ENCODE measurements around the gene SIM1. TPM values are rescaled to one million over a fixed set of nuclear protein-coding genes. Genes with fewer than 3 reads are reported as not detected.

The SIM1 gene
- total RNA-seq, 1 experiment from 2014 or later, result not detected

DNA sequence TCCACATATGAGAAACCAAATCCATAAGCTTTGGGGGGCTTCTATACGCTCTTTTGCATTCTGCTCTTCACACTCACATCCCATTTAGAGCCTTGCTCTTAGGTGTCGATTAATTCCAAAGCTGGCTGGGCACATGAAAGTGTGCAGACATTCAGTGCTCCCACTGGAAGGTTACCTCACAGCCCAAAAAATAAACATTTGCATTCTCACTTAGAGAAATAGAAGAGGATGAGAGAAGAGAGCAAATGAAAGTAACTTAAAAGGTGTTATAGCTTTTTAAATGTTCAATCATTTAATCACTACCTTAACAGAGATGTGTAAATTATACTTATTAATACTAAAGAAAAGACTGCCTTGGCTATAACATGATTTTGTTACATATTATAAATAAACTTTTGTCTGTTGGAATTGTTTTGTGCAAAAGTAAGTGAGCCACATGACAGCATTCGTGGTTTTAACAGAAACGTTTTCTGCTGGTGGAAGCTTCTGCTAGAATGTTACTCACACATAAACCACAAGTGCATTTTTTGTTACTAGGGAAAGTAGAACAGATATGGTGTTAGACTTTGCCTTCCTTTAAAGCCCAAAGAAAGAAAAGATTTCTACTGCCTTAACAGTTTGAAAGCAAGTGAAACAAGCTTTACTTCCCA is 116.7 kb downstream of the SIM1 start:
- Histone ChIP-seq H3K36me3 (ENCODE audit: control insufficient read depth in 1 of 2, insufficient read depth in 2 of 2, low read length in 2 of 2) (no peaks in the 10 kb centered on the region), H3K4me2 (ENCODE audit: low read length) (no peak overlapping the region), H3K4me1 (ENCODE audit: control insufficient read depth in 1 of 2, insufficient read depth in 2 of 2, low read length in 2 of 2) (no peaks in the 10 kb centered on the region), H3K9me3 (ENCODE audit: control insufficient read depth in 1 of 2, insufficient read depth in 1 of 2, low read depth in 1 of 2, low read length in 2 of 2) (no peaks in the 10 kb centered on the region), H3K9ac (ENCODE audit: low read length) (no peak overlapping the region), H3K9me2 (ENCODE audit: insufficient read depth) (no peaks in the 10 kb centered on the region), H3K4me3 (replicated peaks in 1 of 2; ENCODE audit: low read depth in 1 of 2, low read length in 2 of 2) (no peak overlapping the region), H4K20me1 (ENCODE audit: insufficient read depth) (no peaks in the 10 kb centered on the region), H3K27me3 (ENCODE audit: insufficient read depth, low read length) (no peaks in the 10 kb centered on the region), H3K79me2 (ENCODE audit: insufficient read depth, low read length) (no peaks in the 10 kb centered on the region), H2AFZ (ENCODE audit: low read depth, low read length, poor library complexity, severe bottlenecking) (no peak overlapping the region), H3K27ac (ENCODE audit: low read depth, low read length) (no peak overlapping the region)
- no TSS peak for BruUV-seq (replicated peaks)
- no peak for TF ChIP-seq SP1 (IDR thresholded peaks at IDR 0.05; ENCODE audit: low read depth)
- TF ChIP-seq, protein P1, sequence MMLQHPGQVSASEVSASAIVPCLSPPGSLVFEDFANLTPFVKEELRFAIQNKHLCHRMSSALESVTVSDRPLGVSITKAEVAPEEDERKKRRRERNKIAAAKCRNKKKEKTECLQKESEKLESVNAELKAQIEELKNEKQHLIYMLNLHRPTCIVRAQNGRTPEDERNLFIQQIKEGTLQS (IDR thresholded peaks at IDR 0.05), result no peak
- POLR2A ChIA-PET, result no interaction called here
- DNase-seq (ENCODE audit: low read depth, low spot score) (no peak), ATAC-seq (no peak)
- intact Hi-C loops (cut with micrococcal nuclease), result no loop called here
- RAD21 ChIA-PET (ENCODE audit: low non-redundant PET in 1 of 2, low total read pairs in 2 of 2, uncharacterized antibody in 2 of 2, unreplicated experiment in 2 of 2), result no interaction called here
- CTCF ChIA-PET, result no interaction called here

DNA sequence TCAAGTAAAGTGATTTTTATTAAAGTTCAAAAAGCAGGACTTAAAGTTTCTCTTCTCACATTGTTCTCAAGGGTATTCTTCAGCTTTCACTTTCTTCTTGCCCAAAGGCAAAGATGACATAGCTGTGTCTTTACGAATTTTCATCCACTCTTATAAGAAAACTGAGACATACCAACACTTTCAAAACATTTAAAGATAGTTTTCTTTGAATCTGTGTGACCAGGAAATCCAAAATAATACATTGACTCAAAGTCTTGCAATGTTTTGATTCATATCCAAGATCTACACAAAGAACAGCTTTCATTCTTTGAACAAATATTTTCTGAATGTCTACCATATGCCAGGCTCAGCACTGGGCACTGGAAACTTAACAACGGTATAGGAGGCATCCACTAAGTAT is 117.9 kb downstream of the SIM1 start:
- Histone ChIP-seq H3K79me2 (ENCODE audit: insufficient read depth, low read length) (no peaks in the 10 kb centered on the region), H4K20me1 (ENCODE audit: insufficient read depth) (no peaks in the 10 kb centered on the region), H3K4me2 (ENCODE audit: low read length) (no peak overlapping the region), H3K4me1 (ENCODE audit: control insufficient read depth in 1 of 2, insufficient read depth in 2 of 2, low read length in 2 of 2) (no peaks in the 10 kb centered on the region), H3K9me3 (ENCODE audit: control insufficient read depth in 1 of 2, insufficient read depth in 1 of 2, low read depth in 1 of 2, low read length in 2 of 2) (no peaks in the 10 kb centered on the region), H3K4me3 (replicated peaks in 1 of 2; ENCODE audit: low read depth in 1 of 2, low read length in 2 of 2) (no peak overlapping the region), H3K27me3 (ENCODE audit: insufficient read depth, low read length) (no peaks in the 10 kb centered on the region), H3K36me3 (ENCODE audit: control insufficient read depth in 1 of 2, insufficient read depth in 2 of 2, low read length in 2 of 2) (no peaks in the 10 kb centered on the region), H3K9me2 (ENCODE audit: insufficient read depth) (no peaks in the 10 kb centered on the region), H2AFZ (ENCODE audit: low read depth, low read length, poor library complexity, severe bottlenecking) (peak overlapping the region; percentile 36), H3K27ac (ENCODE audit: low read depth, low read length) (no peak overlapping the region), H3K9ac (ENCODE audit: low read length) (no peak overlapping the region)
- RAD21 ChIA-PET (ENCODE audit: low non-redundant PET in 1 of 2, low total read pairs in 2 of 2, uncharacterized antibody in 2 of 2, unreplicated experiment in 2 of 2), result no interaction called here
- no peak for DNase-seq (ENCODE audit: low read depth, low spot score)
- BruUV-seq (replicated peaks), result no TSS peak
- no peak for ATAC-seq
- CTCF ChIA-PET, result no interaction called here
- POLR2A ChIA-PET, result no interaction called here
- intact Hi-C loops (cut with micrococcal nuclease), result no loop called here
- TF ChIP-seq TCF7L2 (IDR thresholded peaks at IDR 0.05; ENCODE audit: borderline replicate concordance, extremely low read depth, insufficient read depth, insufficient read length), result no peak
- TF ChIP-seq, protein P1 (IDR thresholded peaks at IDR 0.05), result no peak
- no peak for TF ChIP-seq ELF1 (IDR thresholded peaks at IDR 0.05; ENCODE audit: borderline replicate concordance, low read depth)
- TF ChIP-seq SP1 (IDR thresholded peaks at IDR 0.05; ENCODE audit: low read depth), result no peak
- no peak for TF ChIP-seq ZNF274 (IDR thresholded peaks at IDR 0.05; ENCODE audit: low read depth, low read length)
- TF ChIP-seq, protein P2, sequence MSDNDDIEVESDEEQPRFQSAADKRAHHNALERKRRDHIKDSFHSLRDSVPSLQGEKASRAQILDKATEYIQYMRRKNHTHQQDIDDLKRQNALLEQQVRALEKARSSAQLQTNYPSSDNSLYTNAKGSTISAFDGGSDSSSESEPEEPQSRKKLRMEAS (IDR thresholded peaks at IDR 0.05), result no peak
- TF ChIP-seq SIN3A (IDR thresholded peaks at IDR 0.05; ENCODE audit: low read depth), result no peak
- no peak for TF ChIP-seq JUND (IDR thresholded peaks at IDR 0.05)
- TF ChIP-seq EGR1 (IDR thresholded peaks at IDR 0.05; ENCODE audit: low read depth), result no peak
- no peak for TF ChIP-seq YY1 (IDR thresholded peaks at IDR 0.05; ENCODE audit: extremely low read depth, insufficient replicate concordance, low read depth, low read length)
- TF ChIP-seq, protein P3, sequence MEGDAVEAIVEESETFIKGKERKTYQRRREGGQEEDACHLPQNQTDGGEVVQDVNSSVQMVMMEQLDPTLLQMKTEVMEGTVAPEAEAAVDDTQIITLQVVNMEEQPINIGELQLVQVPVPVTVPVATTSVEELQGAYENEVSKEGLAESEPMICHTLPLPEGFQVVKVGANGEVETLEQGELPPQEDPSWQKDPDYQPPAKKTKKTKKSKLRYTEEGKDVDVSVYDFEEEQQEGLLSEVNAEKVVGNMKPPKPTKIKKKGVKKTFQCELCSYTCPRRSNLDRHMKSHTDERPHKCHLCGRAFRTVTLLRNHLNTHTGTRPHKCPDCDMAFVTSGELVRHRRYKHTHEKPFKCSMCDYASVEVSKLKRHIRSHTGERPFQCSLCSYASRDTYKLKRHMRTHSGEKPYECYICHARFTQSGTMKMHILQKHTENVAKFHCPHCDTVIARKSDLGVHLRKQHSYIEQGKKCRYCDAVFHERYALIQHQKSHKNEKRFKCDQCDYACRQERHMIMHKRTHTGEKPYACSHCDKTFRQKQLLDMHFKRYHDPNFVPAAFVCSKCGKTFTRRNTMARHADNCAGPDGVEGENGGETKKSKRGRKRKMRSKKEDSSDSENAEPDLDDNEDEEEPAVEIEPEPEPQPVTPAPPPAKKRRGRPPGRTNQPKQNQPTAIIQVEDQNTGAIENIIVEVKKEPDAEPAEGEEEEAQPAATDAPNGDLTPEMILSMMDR (IDR thresholded peaks at IDR 0.05 in 2 of 3, conservative IDR thresholded peaks at IDR 0.05 in 1 of 3; ENCODE audit: borderline replicate concordance in 1 of 3, insufficient read depth in 1 of 3, low read depth in 2 of 3, low read length in 2 of 3), result no peak
- TF ChIP-seq EZH2 (IDR thresholded peaks at IDR 0.05), result no peak
- TF ChIP-seq, protein P4, sequence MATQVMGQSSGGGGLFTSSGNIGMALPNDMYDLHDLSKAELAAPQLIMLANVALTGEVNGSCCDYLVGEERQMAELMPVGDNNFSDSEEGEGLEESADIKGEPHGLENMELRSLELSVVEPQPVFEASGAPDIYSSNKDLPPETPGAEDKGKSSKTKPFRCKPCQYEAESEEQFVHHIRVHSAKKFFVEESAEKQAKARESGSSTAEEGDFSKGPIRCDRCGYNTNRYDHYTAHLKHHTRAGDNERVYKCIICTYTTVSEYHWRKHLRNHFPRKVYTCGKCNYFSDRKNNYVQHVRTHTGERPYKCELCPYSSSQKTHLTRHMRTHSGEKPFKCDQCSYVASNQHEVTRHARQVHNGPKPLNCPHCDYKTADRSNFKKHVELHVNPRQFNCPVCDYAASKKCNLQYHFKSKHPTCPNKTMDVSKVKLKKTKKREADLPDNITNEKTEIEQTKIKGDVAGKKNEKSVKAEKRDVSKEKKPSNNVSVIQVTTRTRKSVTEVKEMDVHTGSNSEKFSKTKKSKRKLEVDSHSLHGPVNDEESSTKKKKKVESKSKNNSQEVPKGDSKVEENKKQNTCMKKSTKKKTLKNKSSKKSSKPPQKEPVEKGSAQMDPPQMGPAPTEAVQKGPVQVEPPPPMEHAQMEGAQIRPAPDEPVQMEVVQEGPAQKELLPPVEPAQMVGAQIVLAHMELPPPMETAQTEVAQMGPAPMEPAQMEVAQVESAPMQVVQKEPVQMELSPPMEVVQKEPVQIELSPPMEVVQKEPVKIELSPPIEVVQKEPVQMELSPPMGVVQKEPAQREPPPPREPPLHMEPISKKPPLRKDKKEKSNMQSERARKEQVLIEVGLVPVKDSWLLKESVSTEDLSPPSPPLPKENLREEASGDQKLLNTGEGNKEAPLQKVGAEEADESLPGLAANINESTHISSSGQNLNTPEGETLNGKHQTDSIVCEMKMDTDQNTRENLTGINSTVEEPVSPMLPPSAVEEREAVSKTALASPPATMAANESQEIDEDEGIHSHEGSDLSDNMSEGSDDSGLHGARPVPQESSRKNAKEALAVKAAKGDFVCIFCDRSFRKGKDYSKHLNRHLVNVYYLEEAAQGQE (IDR thresholded peaks at IDR 0.05; ENCODE audit: low read depth), result no peak
- no peak for TF ChIP-seq EZH2phosphoT487 (IDR thresholded peaks at IDR 0.05; ENCODE audit: borderline replicate concordance)
